Cardiac septum (tissue), 1 donor: ENCODE results near the gene TCP11. TPM values are rescaled to one million over a fixed set of nuclear protein-coding genes. Genes with fewer than 3 reads are reported as not detected.
"Not testable (repeated sequence)": the region's sequence is repeated elsewhere in the genome, so short reads cannot be mapped to it uniquely, and the experiment has no call there.

Experiments
- DNase-seq: peaks from one replicate; pipeline ENCODE4 v3.0.0-alpha.2; 2020; ENCODE audit warnings: low spot score
- intact Hi-C: fragments of 100-400 bp; cut with DNase I; formaldehyde crosslinking; loops from one replicate; pipeline ENCODE4 v1.14.0; 2022
- total RNA-seq: library from RNA; stranded (reverse); fragmentation: NEBNext Ultra II Directional; extraction: Animal tissue kit (Norgen Biotek cat#: 25700); gene quantifications from one replicate; pipeline ENCODE4 v1.2.1, GENCODE V29; 2021
- donor health status: DM: no; HTN: no; CAD: no.

Gene TCP11
- total RNA-seq, 1 donor from 2014 or later = not detected

DNA sequence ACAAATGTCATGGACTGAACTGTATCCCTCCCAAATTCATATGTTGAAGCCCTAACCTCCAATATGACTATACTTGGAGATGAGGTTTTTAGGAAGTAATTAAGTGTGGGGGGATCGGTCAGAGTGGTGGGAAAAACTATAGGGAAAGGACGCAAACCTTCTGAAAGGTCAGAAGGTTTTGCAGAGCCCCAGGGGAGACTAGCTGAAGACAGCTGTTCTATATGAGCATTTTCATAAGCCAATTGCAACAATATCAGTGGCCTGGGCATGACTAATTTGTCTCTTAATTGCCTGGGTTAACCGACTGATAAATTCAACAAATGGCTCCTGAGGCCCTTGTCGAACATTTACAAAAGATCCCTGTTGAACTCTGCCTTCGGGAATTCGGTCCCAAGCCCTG lies 35.1 kb downstream of the TCP11 start:
- intact Hi-C loops, DNase-seq: not testable (repeated sequence)

DNA sequence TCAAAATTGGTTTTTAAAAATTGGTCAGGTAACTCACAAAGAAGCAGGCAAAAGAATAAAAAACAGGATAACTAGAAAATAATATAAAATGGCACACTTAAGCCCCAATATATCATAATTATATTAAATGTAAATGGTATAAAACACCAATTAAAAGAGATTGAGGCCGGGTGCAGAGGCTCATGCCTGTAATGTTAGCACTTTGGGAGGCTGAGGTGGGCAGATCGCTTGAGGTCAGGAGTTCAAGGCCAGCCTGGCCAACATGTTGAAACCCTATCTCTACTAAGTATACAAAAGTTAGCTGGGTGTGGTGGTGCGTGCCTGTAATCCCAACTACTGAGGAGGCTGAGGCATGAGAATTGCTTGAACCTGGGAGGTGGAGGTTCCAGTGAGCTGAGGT lies 36.1 kb downstream of the TCP11 start:
- intact Hi-C loops = no loop called here
- no peak for DNase-seq

DNA sequence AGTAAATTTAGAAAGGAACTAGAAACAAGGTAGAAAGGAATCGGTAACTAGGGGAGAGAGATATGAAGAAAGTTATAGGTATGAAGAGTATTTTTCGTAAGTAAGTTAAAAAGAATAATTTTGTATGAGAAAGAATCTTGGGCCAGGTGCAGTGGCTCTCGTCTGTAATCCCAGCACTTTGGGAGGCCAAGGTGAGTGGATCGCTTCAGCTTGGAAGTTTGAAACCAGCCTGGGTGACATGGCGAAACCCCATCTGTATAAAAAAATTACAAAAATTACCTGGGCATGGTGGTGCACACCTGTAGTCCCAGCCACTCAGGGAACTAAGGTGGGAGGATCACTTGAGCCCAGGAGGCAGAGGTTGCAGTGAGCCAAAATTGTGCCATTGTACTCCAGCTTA lies 42.0 kb downstream of the TCP11 start:
- DNase-seq = no peak
- intact Hi-C loops = loop anchor here (5.0 kb wide), 2 partner anchors 37 to 77 kb away; no protein-coding TSS in a partner anchor

DNA sequence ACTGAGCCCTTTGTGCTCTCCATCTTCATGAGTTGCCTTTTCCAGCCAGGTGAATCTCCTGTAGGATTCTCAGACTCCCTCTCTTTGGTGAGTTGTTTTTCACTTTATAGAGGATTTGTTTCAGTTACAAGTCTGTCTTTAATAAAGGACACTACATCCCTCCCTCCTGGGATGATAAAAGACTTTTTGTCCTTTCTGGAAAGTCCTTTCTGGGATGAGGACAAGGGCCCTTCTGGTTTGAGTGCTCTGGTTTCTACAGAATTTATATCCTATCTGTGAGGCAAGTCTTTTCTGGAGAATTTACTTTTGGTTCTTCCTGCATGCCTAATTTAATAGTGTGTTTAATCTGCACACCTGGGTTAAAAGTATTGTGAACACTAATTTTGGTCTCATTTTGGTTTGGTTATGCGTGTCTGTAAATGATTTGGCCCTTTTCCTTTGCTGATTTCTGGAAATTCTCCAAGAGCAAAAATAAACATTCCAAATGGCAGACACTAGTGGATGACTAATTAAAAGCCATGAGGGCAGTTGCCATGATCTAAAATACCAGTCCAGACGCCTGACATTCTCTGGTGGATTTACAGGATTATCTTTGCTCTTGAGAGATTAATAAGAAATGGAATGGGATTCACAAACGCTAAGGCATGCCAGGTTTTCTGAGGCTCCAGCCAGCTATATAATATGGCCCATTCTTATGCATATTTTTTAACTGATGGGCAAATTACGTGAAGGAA lies 44.8 kb downstream of the TCP11 start:
- intact Hi-C loops = loop anchor here (5.0 kb wide), 2 partner anchors 34 to 74 kb away; no protein-coding TSS in a partner anchor
- no peak for DNase-seq

DNA sequence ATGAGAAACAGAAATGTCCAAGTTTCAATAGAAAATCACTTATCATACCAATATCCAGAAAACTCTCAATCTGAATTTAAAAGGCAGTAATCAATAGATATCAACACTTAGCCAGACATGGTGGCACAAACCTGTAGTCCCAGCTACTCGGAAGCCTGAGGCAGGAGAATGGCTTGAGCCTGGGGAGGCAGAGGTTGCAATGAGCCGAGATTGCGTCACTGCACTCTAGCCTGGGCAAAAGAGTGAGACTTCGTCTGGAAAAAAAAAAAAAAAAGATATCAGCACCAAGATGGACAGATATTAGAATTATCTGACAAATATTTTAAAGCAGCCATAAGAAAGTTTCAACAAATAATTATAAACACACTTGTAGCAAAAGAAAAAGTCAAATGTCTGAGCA lies 47.0 kb downstream of the TCP11 start:
- intact Hi-C loops = no loop called here
- no peak for DNase-seq

DNA sequence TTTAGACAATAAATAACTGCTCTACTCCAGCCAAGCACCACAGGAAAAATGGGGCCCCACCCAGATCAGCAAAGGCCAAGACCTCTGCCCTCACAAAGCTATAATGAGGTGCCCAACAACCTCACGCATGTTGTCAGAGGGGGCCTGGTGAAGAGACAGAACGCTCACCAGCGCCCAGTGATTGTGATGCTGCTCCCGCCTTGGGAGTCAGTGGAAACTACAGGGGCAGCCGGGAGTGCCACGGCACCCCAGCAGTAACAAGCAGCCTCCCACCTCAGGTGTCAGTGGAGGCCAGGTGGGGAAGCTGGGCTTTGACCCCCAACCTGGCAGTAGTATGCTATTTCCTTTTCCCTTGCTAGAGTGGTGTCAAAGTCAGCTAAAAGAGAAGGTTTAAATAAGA lies 47.4 kb downstream of the TCP11 start:
- no peak for DNase-seq
- intact Hi-C loops = no loop called here

DNA sequence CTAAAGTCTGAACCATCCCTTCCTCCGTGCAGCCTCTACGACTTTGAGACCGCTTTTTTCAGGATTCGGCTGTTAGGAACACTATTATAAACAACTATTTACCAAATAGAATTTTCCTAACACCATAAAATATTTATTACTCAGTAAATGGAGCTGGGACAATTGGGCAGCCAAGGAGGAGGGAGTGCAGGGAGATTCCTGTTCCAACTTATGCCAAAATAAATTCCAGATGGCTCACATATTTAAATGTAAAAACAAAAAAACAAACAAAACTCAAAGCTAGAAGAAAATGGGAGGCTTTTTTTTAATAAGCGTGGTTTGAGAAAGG lies 48.1 kb downstream of the TCP11 start:
- DNase-seq = no peak
- intact Hi-C loops = no loop called here

DNA sequence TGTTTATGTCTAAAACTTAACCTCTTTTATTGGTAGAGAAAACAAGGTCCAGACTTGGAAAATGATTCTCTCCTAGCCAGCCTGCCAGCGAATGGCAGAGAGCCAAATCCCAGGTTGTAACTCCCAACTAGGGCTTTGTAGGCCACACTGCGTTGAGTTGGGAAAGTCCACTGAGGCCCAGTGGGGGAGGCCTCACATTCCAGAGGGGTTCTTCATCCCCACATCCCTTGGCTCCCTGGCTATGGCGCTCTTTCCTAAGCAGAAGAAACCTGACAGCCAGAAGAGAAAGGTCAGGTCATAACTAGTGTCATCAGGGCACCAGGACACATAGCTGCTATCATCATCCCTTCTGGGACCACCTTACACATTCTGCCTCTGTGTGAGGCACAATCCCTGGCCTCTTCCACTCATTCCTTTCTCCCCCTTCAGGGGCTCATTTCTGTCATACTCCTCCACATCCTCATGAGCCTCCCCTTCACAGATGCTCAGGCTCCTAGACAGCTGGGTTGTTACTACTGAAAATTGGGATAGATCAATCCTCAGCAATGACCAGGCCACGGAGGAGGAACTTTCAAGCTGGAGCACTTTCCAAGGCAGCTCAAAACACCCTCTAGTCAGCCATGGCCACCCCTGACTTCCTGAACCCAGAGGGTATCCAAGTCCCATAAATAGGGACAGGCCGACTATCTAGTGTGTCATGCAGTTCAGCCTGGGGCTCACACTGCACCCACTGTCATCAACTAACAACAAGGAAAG lies 48.6 kb downstream of the TCP11 start:
- DNase-seq = no peak
- intact Hi-C loops = no loop called here

DNA sequence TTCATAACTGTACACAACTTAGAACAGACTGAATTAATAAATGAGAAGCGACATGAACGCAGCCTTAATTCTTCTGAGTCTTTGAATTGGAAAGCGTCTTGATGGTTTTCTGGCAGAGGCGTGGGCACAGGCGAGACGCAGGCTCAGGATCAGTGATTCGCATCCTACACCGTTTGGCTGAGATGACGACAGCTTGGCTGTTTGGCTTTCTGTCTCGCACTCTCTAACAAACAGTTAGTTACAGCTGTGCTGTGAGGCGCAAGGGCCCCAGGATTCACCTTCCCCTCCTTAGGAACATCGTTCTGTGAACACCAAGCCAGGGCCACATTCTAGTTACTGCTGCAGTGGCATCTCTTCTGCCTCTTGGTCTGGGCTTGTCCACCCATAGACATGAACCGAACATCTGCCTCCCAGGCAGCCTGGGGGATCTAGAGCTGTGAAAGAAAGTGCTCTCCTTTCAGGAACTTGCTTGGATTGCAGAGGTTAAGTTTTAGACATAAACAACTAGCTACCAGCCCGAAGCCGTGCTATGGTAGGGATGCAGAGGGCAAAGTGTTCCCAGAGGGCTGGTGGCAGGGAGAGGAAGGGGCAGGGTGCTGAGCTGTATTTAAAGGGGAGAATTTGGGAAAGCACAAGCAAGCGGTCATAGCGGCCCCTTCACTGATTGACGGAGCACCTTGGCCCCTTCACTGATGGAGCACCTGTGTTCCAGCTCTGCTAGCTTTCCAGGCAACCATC lies 49.6 kb downstream of the TCP11 start:
- intact Hi-C loops = no loop called here
- no peak for DNase-seq

DNA sequence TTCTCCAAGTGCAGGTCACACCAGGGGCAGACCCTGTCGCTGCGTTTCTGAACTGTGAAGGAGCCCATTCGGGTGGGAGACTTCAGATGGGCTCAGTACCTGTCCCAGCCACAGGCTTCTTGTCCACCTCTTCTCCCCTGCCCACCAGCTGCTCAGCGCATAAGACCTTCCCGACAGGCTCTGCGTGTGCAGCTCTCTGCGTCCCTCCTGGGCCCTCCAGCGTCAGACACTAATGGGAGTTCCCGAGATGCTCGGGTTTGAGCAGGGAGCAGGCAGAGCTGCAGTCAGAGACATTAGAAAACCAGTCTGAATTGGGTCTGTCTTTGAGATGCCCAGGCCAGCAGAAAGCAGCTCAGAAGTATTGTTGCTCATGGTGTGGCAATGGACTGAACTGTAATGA lies 50.4 kb downstream of the TCP11 start:
- DNase-seq = no peak
- intact Hi-C loops = no loop called here

DNA sequence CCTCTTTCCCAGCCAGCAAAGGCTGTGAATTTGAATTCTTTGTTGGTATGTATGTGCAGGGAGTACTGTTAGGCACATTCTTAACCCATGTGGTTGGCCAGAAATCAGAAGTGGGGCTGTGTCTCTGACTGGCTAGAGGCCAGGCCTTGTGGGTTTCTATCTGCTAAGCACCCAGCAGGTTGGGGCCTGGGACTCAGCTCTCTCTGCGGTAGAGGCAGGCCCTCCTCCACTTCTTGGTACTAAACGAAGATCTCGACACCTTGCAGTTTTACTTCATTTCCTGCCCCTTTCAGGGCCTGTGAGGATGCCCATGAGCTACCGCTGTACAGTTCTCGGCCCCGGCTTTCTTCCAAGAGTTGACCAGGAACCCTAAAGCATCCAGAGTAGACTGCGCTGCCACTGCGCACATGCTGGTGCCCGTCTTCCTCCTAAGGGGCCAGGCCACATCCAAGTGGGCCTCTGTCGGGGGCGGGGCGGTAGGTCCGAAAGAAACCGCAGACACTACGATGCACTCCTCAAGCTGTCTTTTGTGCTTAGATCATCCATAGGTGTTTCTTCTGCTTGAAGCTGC lies 51.1 kb downstream of the TCP11 start:
- intact Hi-C loops = no loop called here
- no peak for DNase-seq

DNA sequence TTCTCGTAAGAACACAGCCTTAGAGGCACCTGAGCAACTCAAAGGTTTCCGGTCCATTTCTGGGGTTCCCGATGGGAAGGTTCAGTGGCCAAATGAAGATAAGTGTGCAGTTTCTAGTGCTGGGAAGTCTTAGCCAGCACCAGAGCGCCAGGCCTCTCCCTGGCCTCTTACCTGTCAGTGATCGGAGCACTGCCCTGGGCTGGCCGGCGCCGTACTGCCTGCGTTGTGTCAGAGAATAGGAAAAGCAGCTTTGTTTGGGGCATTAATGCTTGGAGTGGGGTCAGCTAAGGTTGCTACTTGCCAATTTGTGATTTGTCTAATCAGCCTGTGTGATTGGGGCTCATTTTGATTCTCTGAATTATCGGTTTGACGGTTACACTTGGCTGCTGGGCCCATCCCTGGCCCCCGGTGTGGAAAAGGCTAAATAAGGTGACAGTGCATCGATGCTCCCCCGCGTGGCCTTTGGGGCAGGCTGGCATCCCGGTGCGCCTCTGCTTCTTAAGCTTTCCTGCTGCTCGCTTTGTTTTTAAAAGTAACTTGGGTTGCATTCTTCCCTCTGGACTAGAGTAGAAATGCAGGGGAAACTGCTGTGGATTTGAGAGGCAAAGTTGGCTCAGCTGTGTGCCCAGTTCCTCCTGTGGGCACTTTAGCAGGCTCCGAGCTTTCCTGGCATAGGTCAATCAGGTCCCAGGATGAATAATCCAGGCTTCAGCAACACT lies 51.8 kb downstream of the TCP11 start:
- intact Hi-C loops = no loop called here
- no peak for DNase-seq

DNA sequence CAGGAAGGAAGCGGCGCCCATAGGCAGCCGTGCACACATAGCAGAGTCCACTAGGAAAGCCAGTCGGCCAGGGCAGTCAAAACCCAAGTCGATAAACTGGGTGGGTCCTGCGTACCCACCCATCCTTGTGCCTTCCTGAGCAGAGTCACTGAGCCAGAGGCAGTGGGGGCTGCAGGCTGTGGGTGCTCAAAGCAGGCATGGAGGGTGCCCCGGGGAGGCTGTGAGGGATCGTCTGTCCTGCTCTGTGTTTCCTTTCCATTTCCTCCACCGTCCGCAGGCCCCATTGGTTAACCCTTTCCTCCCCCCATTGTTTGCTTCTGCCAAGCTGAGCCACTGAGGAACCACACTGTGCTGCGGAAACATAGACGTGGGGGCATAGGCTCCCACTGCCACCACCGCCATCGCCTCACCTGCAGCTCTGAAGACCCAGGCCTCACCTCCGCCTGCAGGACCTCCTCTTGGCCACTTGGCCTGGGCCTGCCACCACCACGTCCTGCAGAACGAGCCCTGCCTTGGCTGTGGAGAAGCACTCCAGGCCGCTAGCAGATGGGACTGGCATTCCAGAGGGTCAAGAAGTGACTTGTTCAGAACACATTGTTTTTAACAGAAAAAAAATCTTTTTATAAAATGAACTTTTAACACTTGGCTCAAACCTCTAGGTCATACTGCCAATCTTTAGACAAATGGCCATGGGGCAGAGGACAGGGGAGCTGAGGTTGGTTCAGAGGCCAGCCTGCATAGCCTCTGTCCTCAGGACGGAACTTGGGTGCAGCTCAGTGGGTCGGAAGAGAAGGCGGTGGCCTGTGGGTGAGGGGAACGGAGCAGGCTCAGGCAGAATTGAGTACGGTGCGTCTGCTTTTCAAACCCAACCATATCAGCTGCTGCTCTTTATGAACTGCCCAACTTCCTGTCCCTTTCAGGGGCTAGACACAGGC lies 52.6 kb downstream of the TCP11 start:
- intact Hi-C loops = no loop called here
- DNase-seq = no peak

DNA sequence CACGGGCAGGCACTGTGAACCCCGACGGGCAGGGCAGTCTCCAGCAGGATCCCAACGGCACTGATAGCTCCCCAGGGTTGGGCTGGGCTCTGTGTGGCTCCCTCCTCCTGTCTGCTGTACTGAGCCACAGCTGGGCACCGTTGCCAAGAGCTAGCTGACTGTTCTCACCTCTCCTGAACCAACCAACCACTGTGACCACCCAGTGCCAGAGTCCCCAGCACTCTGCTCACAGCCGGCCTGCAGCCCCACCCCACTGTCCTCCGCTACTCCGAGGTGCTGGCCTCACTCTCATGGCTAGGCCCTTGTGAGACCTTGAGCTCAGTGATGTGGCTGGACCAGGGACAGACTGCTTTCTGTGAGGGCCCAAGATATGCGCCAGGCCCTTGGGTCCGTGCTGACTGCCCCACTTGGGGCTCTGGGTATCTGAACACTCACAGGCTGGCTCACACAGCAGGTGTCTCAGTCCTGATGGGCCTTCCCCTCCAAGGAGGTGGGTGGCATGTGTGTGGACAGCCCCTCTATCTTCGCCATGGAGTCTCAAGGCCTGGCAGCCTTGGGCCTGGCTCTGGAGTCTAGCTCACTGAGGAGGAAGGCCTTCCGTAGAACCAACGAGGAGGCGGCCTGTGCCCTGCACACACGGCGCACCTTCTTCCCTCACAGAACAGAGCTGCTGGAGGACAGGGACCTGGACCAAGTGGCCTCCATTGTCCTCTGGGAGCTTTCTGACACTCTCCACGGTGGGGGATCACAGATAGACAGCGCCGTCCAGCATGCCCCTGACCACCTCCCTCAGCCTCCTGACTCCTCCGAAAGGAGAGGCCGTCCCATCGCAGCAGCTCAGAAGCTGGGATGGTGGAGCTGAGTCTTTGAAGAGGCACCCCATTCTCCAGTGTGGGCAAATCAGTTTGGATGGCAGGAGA lies 53.5 kb downstream of the TCP11 start:
- intact Hi-C loops = no loop called here
- DNase-seq = no peak

DNA sequence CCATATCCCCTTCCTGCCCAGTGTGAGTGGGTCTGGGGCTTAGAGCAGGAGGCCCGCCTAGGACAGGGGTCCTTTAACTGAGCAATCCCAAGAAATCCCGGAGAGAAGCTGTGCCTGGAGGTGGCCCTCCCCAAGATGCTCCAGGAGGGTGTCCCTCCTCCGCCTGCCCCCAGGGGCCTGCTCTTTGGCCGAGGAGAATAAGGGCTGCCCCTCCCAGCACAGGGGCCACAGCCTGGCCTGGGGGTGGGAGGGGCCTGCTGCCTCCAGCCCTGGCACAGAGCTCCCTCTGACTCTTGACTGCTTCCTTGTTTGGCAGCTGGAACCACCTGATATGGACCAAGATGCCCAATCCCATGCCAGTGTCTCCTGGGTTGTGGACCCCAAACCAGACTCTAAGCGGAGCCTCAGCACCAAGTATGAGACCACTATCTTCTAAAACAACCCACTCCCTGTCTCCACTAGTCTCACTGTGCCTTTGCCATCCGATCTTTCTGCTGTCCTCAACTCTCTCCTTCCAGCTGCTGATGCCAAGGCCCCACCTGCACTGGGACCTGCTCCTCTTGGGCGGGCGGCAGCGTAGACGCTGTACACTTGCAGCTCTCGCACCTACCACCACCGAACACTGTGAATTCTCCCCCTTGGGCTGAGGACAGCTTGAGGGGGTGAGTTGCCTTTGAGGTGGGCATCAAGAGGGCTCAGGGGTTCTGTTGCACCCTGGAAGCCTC lies 54.3 kb downstream of the TCP11 start:
- no peak for DNase-seq
- intact Hi-C loops = no loop called here

DNA sequence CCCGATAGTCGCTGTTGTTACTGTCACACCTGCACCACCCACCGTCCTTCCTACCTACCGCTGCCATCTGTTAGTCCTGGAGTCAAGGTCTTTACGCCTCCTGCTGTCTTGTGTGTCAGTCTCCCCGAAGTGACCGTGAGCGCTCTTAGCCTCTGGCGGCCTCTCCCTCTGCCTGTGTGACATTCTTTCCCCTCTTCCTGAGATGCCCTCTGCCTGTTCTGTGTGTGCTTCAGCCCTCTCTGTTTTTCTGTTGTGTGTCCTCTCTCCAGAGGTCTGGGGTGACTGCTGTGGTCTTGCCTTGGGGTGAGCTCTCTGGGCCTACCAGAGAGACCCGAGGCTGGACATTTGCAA lies 54.9 kb downstream of the TCP11 start:
- no peak for DNase-seq
- intact Hi-C loops = no loop called here
